Osteoblast (primary cell): ENCODE results near the gene EDEM3. TPM values are rescaled to one million over a fixed set of nuclear protein-coding genes. Genes with fewer than 3 reads are reported as not detected.

ENCODE experiments used
- DNase-seq: peaks from one replicate; pipeline ENCODE4 v3.0.0; 2011; ENCODE audit warnings: low spot score, mixed read lengths; ENCODE audit not compliant: insufficient read length; ENCODE audit errors: missing footprints
- H2AFZ ChIP-seq: 2 replicates; pipeline ENCODE4 v1.6.0; 2011; ENCODE audit warnings: mild to moderate bottlenecking, low read length
- H3K27ac ChIP-seq: 2 replicates; pipeline ENCODE4 v1.5.1; 2011; ENCODE audit warnings: mild to moderate bottlenecking, low read depth, low read length, moderate library complexity
- H3K27me3 ChIP-seq: 2 replicates; pipeline ENCODE4 v1.6.0; 2012; ENCODE audit warnings: mild to moderate bottlenecking, control low read depth, inconsistent platforms, low read length, moderate library complexity; ENCODE audit not compliant: insufficient read depth
- H3K36me3 ChIP-seq: 2 replicates; pipeline ENCODE4 v1.5.1; 2011; ENCODE audit warnings: mild to moderate bottlenecking, low read length, control low read depth, moderate library complexity; ENCODE audit not compliant: insufficient read depth
- H3K4me1 ChIP-seq: 2 replicates; pipeline ENCODE4 v1.5.1; 2011; ENCODE audit warnings: mild to moderate bottlenecking, low read length, control low read depth, moderate library complexity; ENCODE audit not compliant: insufficient read depth
- H3K4me2 ChIP-seq: 2 replicates; pipeline ENCODE4 v1.6.0; 2011; ENCODE audit warnings: mild to moderate bottlenecking, low read length; ENCODE audit not compliant: insufficient read depth
- H3K4me3 ChIP-seq: fragments of 200-600 bp; sonication (generic); 3 replicates; pipeline ENCODE4 v1.5.1; 2012; ENCODE audit warnings: mild to moderate bottlenecking, low read length, inconsistent platforms; ENCODE audit not compliant: insufficient read depth
- H3K79me2 ChIP-seq: 2 replicates; pipeline ENCODE4 v1.6.0; 2012; ENCODE audit warnings: mild to moderate bottlenecking, low read length, control low read depth, inconsistent platforms; ENCODE audit not compliant: insufficient read depth
- H3K9me3 ChIP-seq: 2 replicates; pipeline ENCODE4 v1.5.1; 2011; ENCODE audit warnings: low read depth, low read length, control low read depth
- H4K20me1 ChIP-seq: 2 replicates; pipeline ENCODE4 v1.6.0; 2012; ENCODE audit warnings: mild to moderate bottlenecking, low read length, control low read depth; ENCODE audit not compliant: insufficient read depth
- CTCF ChIP-seq: IDR thresholded peaks from 2 replicates; pipeline ENCODE4 v1.5.1; 2011; ENCODE audit warnings: mild to moderate bottlenecking, low read depth, low read length, moderate library complexity; ENCODE audit errors: extremely low read depth
- total RNA-seq: library from RNA; depleted of rRNA; stranded (reverse); fragments of >200 nt; gene quantifications from 2 replicates; pipeline ENCODE4 v1.2.3, GENCODE V29; 2012

EDEM3 gene
- total RNA-seq, 1 donor = 43.1 TPM

DNA sequence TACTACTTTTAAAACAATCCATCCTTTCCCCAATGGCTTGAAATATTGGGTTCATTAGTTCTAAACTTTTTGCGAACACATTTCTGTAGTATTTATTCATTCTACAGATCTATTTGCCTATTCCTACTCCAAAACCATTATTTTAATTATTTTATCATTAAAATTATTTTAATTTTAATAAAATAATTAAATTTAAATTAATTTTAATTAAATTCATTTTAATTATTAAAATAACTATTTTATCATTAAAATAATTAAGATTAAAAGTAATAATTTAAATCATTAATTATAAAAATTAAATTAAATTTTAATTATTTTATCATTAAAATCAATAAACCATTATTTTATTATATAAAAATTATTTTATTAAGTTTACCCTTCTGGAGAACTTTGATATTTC lies 15.6 kb downstream of the EDEM3 start:
- Histone ChIP-seq H3K27me3 (no peaks in the 10 kb centered on the region), H2AFZ (no peak overlapping the region), H3K9me3 (no peaks in the 10 kb centered on the region), H3K4me2 (no peak overlapping the region), H3K79me2 (peaks cover 19% of the 10 kb centered on the region), H3K4me1 (no peaks in the 10 kb centered on the region), H3K36me3 (peaks cover 25% of the 10 kb centered on the region), H3K27ac (no peak overlapping the region), H4K20me1 (no peaks in the 10 kb centered on the region), H3K4me3 (no peak overlapping the region)
- TF ChIP-seq CTCF = no peak
- no peak for DNase-seq

DNA sequence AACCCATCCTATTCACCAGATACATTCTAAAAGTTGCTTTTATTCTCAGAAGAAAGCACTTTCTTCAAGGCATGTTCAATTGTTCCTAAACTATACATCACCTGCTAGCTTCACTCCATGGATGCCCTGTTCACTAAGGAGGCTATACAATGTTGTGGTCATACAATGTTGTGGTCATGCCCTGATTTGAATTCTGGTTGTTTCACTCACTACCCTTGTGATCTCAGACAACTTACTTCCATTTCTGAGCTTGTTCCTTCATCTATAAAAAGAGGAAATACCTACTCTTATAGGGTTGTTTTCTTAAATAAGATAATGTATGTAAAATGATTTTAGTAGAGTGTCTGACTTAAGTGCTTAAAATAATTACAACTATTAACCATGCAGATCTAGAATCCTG lies 19.7 kb downstream of the EDEM3 start:
- no peaks in the 10 kb centered on the region for H3K27me3 ChIP-seq
- H3K4me3 ChIP-seq = no peak overlapping the region
- H3K4me1 ChIP-seq = no peaks in the 10 kb centered on the region
- H3K27ac ChIP-seq = no peak overlapping the region
- DNase-seq = no peak
- no peaks in the 10 kb centered on the region for H4K20me1 ChIP-seq
- TF ChIP-seq CTCF = no peak
- H3K79me2 ChIP-seq = no peaks in the 10 kb centered on the region
- H3K9me3 ChIP-seq = no peaks in the 10 kb centered on the region
- H2AFZ ChIP-seq = no peak overlapping the region
- H3K4me2 ChIP-seq = no peak overlapping the region
- H3K36me3 ChIP-seq = peaks cover 37% of the 10 kb centered on the region

- Histone ChIP-seq H3K36me3 (peaks cover 45% of the 10 kb centered on the region), H2AFZ (no peak overlapping the region), H3K27ac (no peak overlapping the region), H3K4me1 (no peaks in the 10 kb centered on the region), H3K9me3 (no peaks in the 10 kb centered on the region), H3K79me2 (no peaks in the 10 kb centered on the region), H3K27me3 (no peaks in the 10 kb centered on the region), H3K4me2 (no peak overlapping the region), H4K20me1 (no peaks in the 10 kb centered on the region), H3K4me3 (no peak overlapping the region)
- DNase-seq = no peak
- TF ChIP-seq CTCF = no peak
Measured at GRCh38 chr1:184724843-184725242, 29.8 kb downstream of the EDEM3 start.

DNA sequence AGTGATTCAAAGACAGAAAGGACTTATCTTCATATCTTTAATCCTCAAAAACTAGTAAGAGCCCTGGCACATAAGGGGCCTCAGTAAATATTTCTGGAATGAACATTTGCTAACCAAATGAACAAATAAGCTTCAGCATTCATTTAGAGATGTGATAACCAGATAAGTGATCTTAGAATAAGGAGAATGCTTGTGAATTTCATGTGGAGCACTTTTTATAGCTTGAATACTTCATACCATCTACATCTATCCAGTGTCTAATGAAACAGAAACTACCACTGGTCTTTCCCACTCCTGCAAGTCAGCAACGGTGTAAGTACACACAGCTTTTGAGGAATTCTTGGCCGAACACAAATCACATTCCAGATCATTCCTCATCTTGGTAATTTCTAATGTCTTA lies 38.5 kb downstream of the EDEM3 start:
- Histone ChIP-seq H3K27ac (no peak overlapping the region), H3K36me3 (peaks cover 92% of the 10 kb centered on the region), H3K9me3 (no peaks in the 10 kb centered on the region), H3K27me3 (no peaks in the 10 kb centered on the region), H2AFZ (no peak overlapping the region), H3K4me2 (no peak overlapping the region), H3K4me1 (no peaks in the 10 kb centered on the region), H3K4me3 (no peak overlapping the region), H3K79me2 (no peaks in the 10 kb centered on the region), H4K20me1 (no peaks in the 10 kb centered on the region)
- no peak for TF ChIP-seq CTCF
- no peak for DNase-seq
